ENCODE measurements around the gene CD79B. TPM values are rescaled to one million over a fixed set of nuclear protein-coding genes. Genes with fewer than 3 reads are reported as not detected.

Gene CD79B
- total and polyA plus RNA-seq, 2 of the 13 experiments (the other 11 are each of a cell fraction or from before 2014, with no cell fraction given) = not detected

- no peak for TF ChIP-seq ZHX2 (IDR thresholded peaks at IDR 0.05; ENCODE audit: low read depth)
- TF ChIP-seq ZHX2 (CRISPR knock-in tag; IDR thresholded peaks at IDR 0.05; ENCODE audit: borderline replicate concordance) = no peak
- TF ChIP-seq RXRA (CRISPR knock-in tag; IDR thresholded peaks at IDR 0.05) = peak; percentile 86
- no peak for TF ChIP-seq CBX5 (CRISPR knock-in tag; IDR thresholded peaks at IDR 0.05; ENCODE audit: borderline replicate concordance)
- no peak for TF ChIP-seq STAT6 (CRISPR knock-in tag; IDR thresholded peaks at IDR 0.05; ENCODE audit: borderline replicate concordance)
- peak; percentile 59; the same call in 1 of the 2 replicates for TF ChIP-seq ZGPAT (CRISPR knock-in tag; IDR thresholded peaks at IDR 0.05)
- peak; percentile 78; the same call in 1 of the 2 replicates for TF ChIP-seq DNMT3B (CRISPR knock-in tag; conservative IDR thresholded peaks at IDR 0.05)
- peak; percentile 23; the same call in 1 of the 2 replicates for TF ChIP-seq CCDC6 (CRISPR knock-in tag; IDR thresholded peaks at IDR 0.05)
- TF ChIP-seq TBX2 (CRISPR knock-in tag; IDR thresholded peaks at IDR 0.05; ENCODE audit: borderline replicate concordance) = peak; percentile 56; the same call in 1 of the 2 replicates
- no peak for TF ChIP-seq ZNF574 (CRISPR knock-in tag; IDR thresholded peaks at IDR 0.05)
- TF ChIP-seq GATA4 (IDR thresholded peaks at IDR 0.05; ENCODE audit: borderline replicate concordance, low read depth) = no peak
- TF ChIP-seq NCOA5 (CRISPR knock-in tag; IDR thresholded peaks at IDR 0.05) = no peak
- TF ChIP-seq MYC (CRISPR knock-in tag; IDR thresholded peaks at IDR 0.05; ENCODE audit: borderline replicate concordance) = no peak
- TF ChIP-seq JUNB (CRISPR knock-in tag; IDR thresholded peaks at IDR 0.05; ENCODE audit: borderline replicate concordance) = peak; percentile 75
- TF ChIP-seq PAWR (CRISPR knock-in tag; IDR thresholded peaks at IDR 0.05; ENCODE audit: borderline replicate concordance) = no peak
- TF ChIP-seq SIX4 (CRISPR knock-in tag; IDR thresholded peaks at IDR 0.05) = no peak
- TF ChIP-seq MXD3 (CRISPR knock-in tag; IDR thresholded peaks at IDR 0.05) = no peak
These were observed 30.2 kb upstream of the CD79B start (continued) for GRCh38 chr17:63962298-63962744.
